ENCODE data around the gene TSHZ2.

- TF ChIP-seq YY1 (IDR thresholded peaks at IDR 0.05; ENCODE audit: insufficient read depth, insufficient read length) (no peak), ZNF274 (IDR thresholded peaks at IDR 0.05; ENCODE audit: low read depth, low read length) (no peak)
Observed at GRCh38 chr20:53287357-53288042, 315.3 kb downstream of the TSHZ2 start.

All from NT2/D1 (cell line).